GM19324 (cell line): ENCODE results near the gene HIRA.

Source experiments
- ATAC-seq: cut with Tn5 transposase; IDR thresholded peaks from one replicate; pipeline ENCODE4 v1.9.1; 2021; ENCODE audit warnings: mild to moderate bottlenecking, moderate library complexity; ENCODE audit not compliant: unreplicated experiment, low FRiP score

HIRA gene, protein sequence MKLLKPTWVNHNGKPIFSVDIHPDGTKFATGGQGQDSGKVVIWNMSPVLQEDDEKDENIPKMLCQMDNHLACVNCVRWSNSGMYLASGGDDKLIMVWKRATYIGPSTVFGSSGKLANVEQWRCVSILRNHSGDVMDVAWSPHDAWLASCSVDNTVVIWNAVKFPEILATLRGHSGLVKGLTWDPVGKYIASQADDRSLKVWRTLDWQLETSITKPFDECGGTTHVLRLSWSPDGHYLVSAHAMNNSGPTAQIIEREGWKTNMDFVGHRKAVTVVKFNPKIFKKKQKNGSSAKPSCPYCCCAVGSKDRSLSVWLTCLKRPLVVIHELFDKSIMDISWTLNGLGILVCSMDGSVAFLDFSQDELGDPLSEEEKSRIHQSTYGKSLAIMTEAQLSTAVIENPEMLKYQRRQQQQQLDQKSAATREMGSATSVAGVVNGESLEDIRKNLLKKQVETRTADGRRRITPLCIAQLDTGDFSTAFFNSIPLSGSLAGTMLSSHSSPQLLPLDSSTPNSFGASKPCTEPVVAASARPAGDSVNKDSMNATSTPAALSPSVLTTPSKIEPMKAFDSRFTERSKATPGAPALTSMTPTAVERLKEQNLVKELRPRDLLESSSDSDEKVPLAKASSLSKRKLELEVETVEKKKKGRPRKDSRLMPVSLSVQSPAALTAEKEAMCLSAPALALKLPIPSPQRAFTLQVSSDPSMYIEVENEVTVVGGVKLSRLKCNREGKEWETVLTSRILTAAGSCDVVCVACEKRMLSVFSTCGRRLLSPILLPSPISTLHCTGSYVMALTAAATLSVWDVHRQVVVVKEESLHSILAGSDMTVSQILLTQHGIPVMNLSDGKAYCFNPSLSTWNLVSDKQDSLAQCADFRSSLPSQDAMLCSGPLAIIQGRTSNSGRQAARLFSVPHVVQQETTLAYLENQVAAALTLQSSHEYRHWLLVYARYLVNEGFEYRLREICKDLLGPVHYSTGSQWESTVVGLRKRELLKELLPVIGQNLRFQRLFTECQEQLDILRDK

DNA sequence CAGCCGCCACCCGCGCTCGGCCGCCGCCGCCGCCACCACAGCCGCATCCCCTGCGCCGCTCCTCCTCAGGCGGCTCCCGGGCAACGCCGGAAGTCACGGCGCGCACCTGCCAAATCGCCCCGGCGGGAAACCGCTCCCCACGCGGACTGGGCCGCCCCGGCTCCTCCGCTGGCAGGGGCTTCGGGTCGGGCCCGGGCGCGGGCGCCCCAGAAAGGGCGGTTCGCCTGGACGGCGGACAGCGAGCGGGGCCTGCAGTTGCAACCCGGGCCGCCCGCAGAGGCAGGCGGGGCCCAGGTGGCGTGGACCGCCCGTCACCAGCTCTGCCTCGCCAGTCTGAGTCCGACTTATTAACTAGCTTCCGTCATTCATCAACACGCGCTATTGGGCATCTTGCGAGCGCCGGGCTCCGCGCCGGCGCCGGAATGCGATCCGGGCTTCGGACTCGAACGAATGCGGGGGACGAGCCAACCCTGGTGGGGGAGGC is at the start of gene HIRA:
Gene HIRA (minus strand): TSS at position 85 of the 484 bp plus-strand sequence. CDS start 257 bp downstream, outside the sequence.
- peak; percentile 58 for ATAC-seq

GRCh38 chr22:19480789-19481188 is 49.3 kb upstream of the HIRA start:
- no peak for ATAC-seq

DNA sequence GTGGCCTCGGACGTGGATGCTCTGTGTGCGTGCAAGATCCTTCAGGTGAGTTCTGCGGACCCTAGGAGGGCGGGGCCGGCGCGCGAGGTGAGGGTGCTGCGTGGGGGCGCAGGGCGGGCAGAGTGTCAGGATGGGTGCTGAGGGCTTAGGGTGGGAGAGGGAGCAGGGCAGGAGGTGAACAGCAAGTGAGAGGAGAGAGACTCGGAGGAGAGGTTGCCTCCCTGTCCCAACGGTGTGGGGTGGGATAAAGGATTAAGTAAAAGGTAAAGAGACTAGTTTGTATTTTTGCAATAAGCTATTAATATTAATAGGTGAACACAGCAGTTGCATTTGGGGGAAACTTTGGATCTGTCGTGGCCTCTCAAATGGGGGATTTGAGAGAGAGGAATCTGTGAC is 48.6 kb upstream of the HIRA start:
- no peak for ATAC-seq

DNA sequence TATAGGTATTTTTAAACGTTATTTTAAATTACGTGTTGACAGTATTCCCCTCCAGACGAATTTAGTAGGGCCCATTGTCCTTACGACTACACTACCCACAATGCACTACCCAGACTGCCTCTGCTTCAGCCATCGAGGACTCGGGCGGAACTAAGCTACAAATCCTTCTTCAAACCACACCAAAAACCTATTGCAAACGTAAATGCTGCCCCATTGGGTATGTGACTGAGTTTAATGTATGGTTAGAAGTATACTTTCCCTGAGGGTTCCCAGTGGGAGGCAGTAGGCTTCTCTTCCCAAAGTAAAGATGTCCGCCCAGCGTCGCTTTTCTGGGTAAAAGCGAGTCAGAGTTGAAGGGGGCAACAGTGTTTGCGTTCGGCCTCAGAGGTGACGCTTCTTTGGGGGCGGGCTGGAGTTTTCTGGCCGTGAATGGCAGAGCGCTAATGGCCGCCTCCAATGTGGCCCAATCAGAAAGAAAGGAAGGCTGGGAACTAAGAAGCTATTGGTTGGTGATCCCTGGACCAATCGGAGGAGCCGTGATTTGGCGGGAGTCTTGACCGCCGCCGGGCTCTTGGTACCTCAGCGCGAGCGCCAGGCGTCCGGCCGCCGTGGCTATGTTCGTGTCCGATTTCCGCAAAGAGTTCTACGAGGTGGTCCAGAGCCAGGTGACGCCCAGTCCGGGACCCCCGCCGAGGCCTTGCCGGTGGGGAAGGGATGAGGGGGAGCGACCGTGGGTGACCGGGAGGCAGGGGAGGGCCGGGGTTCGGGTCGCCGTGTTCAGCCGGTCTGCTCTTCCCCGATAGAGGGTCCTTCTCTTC is 48.0 kb upstream of the HIRA start, which contains the start of gene CDC45:
Gene CDC45 (plus strand): TSS at position 566 of the 818 bp plus-strand sequence. CDS start 49 bp downstream, at position 615.
- ATAC-seq: peak; percentile 90

DNA sequence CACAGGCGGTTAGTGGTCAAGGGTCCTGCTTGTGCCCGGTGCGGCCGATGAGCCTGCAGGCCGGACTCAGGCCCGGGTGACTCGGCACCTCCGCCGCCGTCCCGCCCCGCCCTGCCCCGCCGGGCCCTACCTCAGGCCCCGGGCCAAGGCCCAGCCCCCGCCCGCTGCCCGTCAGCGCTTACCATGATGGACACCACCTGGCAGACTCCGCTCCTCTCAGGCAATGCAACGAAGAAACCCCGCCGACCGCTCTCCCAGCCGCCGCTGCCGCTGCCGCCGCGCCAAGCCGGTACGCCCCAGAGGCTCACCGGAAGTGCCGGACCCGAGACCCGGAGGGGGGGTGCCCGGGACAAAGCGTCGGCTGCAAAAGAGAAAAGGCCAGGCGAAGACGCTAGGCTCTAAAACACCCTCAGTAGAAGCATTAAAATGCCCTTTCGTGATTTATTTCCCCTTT is 47.4 kb upstream of the HIRA start, which contains the start of gene UFD1:
Gene UFD1 (minus strand): TSS at position 293 of the 454 bp plus-strand sequence. CDS start 108 bp downstream, at position 185.
- ATAC-seq: peak; percentile 58

GRCh38 chr22:19478045-19478900 is 46.7 kb upstream of the HIRA start:
- no peak for ATAC-seq

GRCh38 chr22:19477321-19478044 is 46.0 kb upstream of the HIRA start:
- no peak for ATAC-seq

- ATAC-seq: no peak
Observed at GRCh38 chr22:19476023-19476422, 44.5 kb upstream of the HIRA start.

DNA sequence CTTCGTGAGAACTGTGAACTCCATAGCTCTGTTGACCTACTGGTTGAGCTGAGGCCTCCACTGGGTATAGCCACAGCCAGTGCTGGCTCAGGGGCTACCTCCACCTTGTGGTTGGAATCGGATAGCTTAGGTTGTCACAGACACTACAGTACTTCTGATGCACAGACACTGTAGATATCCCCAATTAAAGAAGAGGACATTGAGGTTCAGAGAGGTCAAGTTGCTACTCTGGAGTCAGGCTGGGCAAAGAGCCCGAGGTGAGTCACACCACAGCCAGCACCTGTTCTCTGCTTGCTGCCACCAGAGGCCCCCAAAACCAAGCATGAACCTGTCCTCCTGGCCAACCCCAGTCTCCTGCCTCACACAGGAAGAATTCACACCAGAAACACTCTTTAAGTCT is 42.0 kb upstream of the HIRA start:
- no peak for ATAC-seq

DNA sequence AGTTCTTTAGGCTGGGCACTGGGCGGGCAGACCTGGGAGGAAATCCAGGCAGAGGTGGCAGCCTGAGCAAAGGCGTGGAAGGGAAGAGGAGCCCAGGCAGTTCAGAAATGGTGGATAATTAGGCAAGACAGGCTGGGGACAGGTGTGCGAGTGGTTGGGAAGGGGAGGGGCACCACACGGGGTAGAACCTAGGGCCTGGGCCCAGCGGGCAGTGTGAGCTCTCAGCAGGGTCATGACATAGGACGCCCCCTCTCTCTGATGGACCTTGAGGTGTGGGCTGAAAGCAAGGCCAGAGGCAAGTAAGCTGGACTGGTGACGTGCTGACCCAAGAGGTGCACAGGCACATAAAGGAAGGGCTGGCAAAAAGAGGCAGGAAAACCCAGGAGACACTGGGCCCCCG is 40.7 kb upstream of the HIRA start:
- ATAC-seq: no peak

- ATAC-seq: no peak
Observed at GRCh38 chr22:19471572-19471971, 40.0 kb upstream of the HIRA start.

GRCh38 chr22:19470010-19470409 is 38.5 kb upstream of the HIRA start:
- ATAC-seq: no peak

DNA sequence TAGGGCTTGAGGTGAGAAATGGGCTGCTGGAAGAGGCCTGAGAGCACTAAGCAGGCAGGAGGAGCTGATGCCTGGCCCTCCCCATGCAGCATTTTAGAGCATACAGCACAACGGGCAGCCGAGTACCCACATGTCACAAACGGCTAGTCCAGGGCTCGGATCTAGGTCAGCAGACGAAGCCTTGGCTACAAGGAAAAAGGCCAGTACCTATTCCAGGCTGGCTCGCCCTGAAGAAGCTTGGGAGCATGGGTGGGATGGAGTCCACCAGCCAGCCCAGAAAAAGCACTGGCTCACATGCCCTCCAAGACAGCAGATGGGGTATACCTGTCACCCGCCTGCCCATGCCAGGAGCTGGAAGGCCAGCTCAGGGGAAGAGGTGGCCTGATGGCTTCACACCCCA is 37.9 kb upstream of the HIRA start:
- ATAC-seq: no peak

DNA sequence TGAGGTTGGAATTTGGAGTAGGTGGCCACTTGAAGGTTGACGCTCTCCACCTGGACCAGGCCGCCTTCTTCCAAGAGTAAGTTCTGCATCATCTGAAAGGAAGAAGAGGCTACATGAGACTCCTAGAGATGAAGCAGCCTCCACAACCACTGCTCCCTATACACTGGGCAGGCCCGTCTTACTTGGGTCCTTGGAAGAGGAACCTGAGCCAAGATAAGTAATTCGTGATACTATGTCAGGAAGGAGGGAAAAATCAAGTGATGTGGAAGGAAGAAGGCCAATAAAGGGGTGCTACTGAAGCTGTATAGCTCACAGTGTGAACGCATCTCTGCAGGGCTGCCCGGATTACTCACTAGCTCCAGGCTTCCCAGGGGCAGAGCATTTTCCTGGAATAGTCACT is 36.4 kb upstream of the HIRA start:
- ATAC-seq: no peak

DNA sequence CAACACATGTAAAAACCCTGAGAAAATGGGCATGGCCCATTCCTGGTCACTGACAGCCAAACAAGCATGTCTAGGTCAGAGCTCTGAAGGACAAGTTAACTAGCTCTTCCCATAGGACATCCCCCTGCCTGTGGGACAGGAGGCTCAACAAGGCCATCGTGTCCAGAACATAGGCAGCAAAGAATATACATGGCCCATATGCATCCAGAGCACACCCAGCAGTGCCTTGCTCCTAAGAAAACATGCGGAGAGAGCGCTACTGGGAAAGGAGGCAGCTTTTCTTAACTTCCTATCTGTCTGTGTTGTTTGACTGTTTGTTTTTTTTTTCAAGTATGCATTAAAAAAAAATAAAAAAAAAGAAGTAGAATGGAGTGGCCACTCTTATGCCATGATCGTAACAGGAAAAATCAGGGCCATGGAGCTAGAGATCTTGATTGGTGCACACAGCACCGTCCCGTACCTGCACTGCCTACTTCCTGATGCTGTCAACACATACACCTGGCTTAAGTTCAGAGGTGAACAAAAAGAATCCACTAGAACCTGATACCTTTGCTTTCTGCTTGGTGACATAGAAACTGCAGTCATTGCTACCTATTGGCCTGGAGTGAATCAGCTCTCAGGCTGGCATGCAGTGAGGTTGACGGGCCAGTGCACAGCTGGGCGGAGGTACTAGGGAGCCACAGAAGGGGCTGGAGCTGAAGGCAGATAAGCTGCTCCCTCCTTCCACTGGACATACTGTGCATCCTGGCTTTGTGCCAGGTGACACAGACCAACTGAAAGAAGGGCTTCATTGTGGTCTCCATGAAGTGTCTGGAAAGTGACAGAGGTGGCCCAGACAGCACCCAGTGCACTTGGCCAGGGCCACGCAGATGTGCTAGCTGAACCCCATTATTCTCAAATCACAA is 35.6 kb upstream of the HIRA start:
- no peak for ATAC-seq

GRCh38 chr22:19466126-19466716 is 34.7 kb upstream of the HIRA start:
- no peak for ATAC-seq

DNA sequence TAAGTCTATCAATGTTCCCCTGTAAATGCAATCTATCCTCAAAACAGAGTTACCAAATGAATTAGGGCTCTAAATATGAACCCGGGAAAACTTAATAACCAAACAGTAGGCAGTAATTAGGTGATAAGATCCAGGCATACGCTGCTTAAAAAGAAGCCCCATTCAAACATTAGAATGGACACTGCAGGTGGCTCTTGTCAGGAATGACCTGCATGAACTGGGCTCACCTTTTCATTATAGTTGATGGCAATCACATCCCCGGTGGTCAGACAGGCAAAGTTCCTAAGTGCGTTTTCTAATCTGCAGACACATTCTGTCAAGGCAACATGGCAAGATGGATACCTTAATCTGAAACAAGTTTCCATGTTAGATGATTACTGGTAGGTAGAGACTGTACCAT is 33.4 kb upstream of the HIRA start:
- ATAC-seq: no peak
